Osteoblast (primary cell): ENCODE data around the gene FAM120AOS. TPM values are rescaled to one million over a fixed set of nuclear protein-coding genes. Genes with fewer than 3 reads are reported as not detected.

Experiments used
- DNase-seq: peaks from one replicate; pipeline ENCODE4 v3.0.0; 2011; ENCODE audit warnings: low spot score, mixed read lengths; ENCODE audit not compliant: insufficient read length; ENCODE audit errors: missing footprints
- H2AFZ ChIP-seq: 2 replicates; pipeline ENCODE4 v1.6.0; 2011; ENCODE audit warnings: mild to moderate bottlenecking, low read length
- H3K27ac ChIP-seq: 2 replicates; pipeline ENCODE4 v1.5.1; 2011; ENCODE audit warnings: mild to moderate bottlenecking, low read depth, low read length, moderate library complexity
- H3K27me3 ChIP-seq: 2 replicates; pipeline ENCODE4 v1.6.0; 2012; ENCODE audit warnings: mild to moderate bottlenecking, control low read depth, inconsistent platforms, low read length, moderate library complexity; ENCODE audit not compliant: insufficient read depth
- H3K36me3 ChIP-seq: 2 replicates; pipeline ENCODE4 v1.5.1; 2011; ENCODE audit warnings: mild to moderate bottlenecking, low read length, control low read depth, moderate library complexity; ENCODE audit not compliant: insufficient read depth
- H3K4me1 ChIP-seq: 2 replicates; pipeline ENCODE4 v1.5.1; 2011; ENCODE audit warnings: mild to moderate bottlenecking, low read length, control low read depth, moderate library complexity; ENCODE audit not compliant: insufficient read depth
- H3K4me2 ChIP-seq: 2 replicates; pipeline ENCODE4 v1.6.0; 2011; ENCODE audit warnings: mild to moderate bottlenecking, low read length; ENCODE audit not compliant: insufficient read depth
- H3K4me3 ChIP-seq: fragments of 200-600 bp; sonication (generic); 3 replicates; pipeline ENCODE4 v1.5.1; 2012; ENCODE audit warnings: mild to moderate bottlenecking, low read length, inconsistent platforms; ENCODE audit not compliant: insufficient read depth
- H3K79me2 ChIP-seq: 2 replicates; pipeline ENCODE4 v1.6.0; 2012; ENCODE audit warnings: mild to moderate bottlenecking, low read length, control low read depth, inconsistent platforms; ENCODE audit not compliant: insufficient read depth
- H3K9me3 ChIP-seq: 2 replicates; pipeline ENCODE4 v1.5.1; 2011; ENCODE audit warnings: low read depth, low read length, control low read depth
- H4K20me1 ChIP-seq: 2 replicates; pipeline ENCODE4 v1.6.0; 2012; ENCODE audit warnings: mild to moderate bottlenecking, low read length, control low read depth; ENCODE audit not compliant: insufficient read depth
- CTCF ChIP-seq: IDR thresholded peaks from 2 replicates; pipeline ENCODE4 v1.5.1; 2011; ENCODE audit warnings: mild to moderate bottlenecking, low read depth, low read length, moderate library complexity; ENCODE audit errors: extremely low read depth
- total RNA-seq: library from RNA; depleted of rRNA; stranded (reverse); fragments of >200 nt; gene quantifications from 2 replicates; pipeline ENCODE4 v1.2.3, GENCODE V29; 2012

The FAM120AOS gene
- total RNA-seq, 1 donor = 43.4 TPM

- H3K9me3 ChIP-seq = no peaks in the 10 kb centered on the region
- H3K79me2 ChIP-seq = peaks cover 79% of the 10 kb centered on the region
- TF ChIP-seq CTCF = no peak
- H3K4me1 ChIP-seq = no peaks in the 10 kb centered on the region
- no peaks in the 10 kb centered on the region for H4K20me1 ChIP-seq
- H3K4me2 ChIP-seq = no peak overlapping the region
- no peak overlapping the region for H3K27ac ChIP-seq
- H3K4me3 ChIP-seq = no peak overlapping the region
- H2AFZ ChIP-seq = no peak overlapping the region
- DNase-seq = peak; percentile 22
- H3K27me3 ChIP-seq = no peaks in the 10 kb centered on the region
- peaks cover 47% of the 10 kb centered on the region for H3K36me3 ChIP-seq
These were observed 40.6 kb upstream of the FAM120AOS start for GRCh38 chr9:93493949-93494348.

GRCh38 chr9:93492327-93492726 lies 38.9 kb upstream of the FAM120AOS start:
- Histone ChIP-seq H3K27ac (no peak overlapping the region), H2AFZ (no peak overlapping the region), H3K27me3 (no peaks in the 10 kb centered on the region), H3K9me3 (no peaks in the 10 kb centered on the region), H4K20me1 (no peaks in the 10 kb centered on the region), H3K4me1 (no peaks in the 10 kb centered on the region), H3K36me3 (peaks cover 33% of the 10 kb centered on the region), H3K4me2 (no peak overlapping the region), H3K4me3 (no peak overlapping the region), H3K79me2 (peaks cover 89% of the 10 kb centered on the region)
- TF ChIP-seq CTCF = no peak
- DNase-seq = peak; percentile 47

GRCh38 chr9:93491593-93492232 lies 38.3 kb upstream of the FAM120AOS start:
- no peak overlapping the region for H3K4me2 ChIP-seq
- peaks cover 27% of the 10 kb centered on the region for H3K36me3 ChIP-seq
- no peaks in the 10 kb centered on the region for H3K4me1 ChIP-seq
- H3K79me2 ChIP-seq = peaks cover 87% of the 10 kb centered on the region
- no peak overlapping the region for H2AFZ ChIP-seq
- peak; percentile 29 for DNase-seq
- no peak overlapping the region for H3K27ac ChIP-seq
- TF ChIP-seq CTCF = no peak
- H3K9me3 ChIP-seq = no peaks in the 10 kb centered on the region
- no peaks in the 10 kb centered on the region for H4K20me1 ChIP-seq
- H3K4me3 ChIP-seq = no peak overlapping the region
- no peaks in the 10 kb centered on the region for H3K27me3 ChIP-seq

GRCh38 chr9:93488244-93488643 lies 34.9 kb upstream of the FAM120AOS start:
- Histone ChIP-seq H2AFZ (no peak overlapping the region), H4K20me1 (no peaks in the 10 kb centered on the region), H3K9me3 (no peaks in the 10 kb centered on the region), H3K4me3 (no peak overlapping the region), H3K4me1 (peaks cover 2% of the 10 kb centered on the region), H3K27ac (no peak overlapping the region), H3K36me3 (peaks cover 17% of the 10 kb centered on the region), H3K79me2 (peaks cover 84% of the 10 kb centered on the region), H3K4me2 (no peak overlapping the region), H3K27me3 (no peaks in the 10 kb centered on the region)
- DNase-seq = no peak
- no peak for TF ChIP-seq CTCF
